HG03066 (cell line): ENCODE results near the gene CCSER1.

ENCODE experiments used
- ATAC-seq: cut with Tn5 transposase; IDR thresholded peaks from one replicate; pipeline ENCODE4 v1.9.1; 2021; ENCODE audit warnings: low read depth; ENCODE audit not compliant: unreplicated experiment

CCSER1 gene

GRCh38 chr4:90127706-90128345 is 632 bp downstream of the CCSER1 start:
- peak; percentile 24 for ATAC-seq

DNA sequence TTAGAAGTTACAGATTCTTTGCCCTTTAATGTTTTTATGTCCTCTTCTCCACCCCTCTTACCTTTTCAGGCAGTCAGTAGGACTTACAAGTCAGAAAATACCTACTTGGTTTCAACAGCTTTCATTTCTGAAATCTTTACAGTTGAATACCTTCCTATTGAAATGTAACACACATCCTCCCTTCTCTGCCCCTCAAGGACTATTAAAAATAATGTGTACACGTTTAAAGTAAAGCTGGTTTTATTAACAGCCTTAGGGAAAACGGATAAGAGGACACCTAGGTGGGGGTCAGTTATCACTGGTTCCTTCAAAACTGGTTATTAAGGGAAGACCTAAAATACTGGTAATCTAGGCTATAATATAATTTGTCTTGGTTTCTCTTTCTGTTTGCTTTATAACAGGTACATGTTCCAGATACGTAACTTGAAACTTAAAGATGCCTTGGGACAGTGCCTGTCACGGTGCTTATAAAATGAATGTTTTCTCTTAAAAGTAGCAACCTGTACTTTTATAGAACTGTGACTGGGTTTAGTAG is 1.8 kb downstream of the CCSER1 start:
- ATAC-seq: no peak

- ATAC-seq: no peak
Observed at GRCh38 chr4:90130076-90130475, 2.9 kb downstream of the CCSER1 start.

DNA sequence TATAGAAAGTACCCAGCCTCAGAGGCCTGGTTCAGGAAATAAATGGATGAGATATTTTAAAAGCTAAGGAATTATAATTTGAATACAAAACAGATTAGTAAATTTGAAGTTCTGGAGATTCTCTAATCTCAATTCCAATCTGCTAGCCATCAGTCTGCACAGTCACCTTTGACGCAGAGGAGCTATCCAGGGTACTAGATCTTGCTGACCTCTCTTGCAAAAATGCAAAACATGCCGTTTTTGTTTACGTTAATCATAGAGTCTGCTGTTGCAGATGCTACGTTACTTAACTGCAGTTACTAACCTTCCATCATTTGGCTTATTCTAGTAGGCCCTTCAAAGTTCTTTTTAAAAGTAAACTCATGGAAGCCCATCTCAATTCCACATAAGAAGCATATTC is 10.4 kb downstream of the CCSER1 start:
- no peak for ATAC-seq

DNA sequence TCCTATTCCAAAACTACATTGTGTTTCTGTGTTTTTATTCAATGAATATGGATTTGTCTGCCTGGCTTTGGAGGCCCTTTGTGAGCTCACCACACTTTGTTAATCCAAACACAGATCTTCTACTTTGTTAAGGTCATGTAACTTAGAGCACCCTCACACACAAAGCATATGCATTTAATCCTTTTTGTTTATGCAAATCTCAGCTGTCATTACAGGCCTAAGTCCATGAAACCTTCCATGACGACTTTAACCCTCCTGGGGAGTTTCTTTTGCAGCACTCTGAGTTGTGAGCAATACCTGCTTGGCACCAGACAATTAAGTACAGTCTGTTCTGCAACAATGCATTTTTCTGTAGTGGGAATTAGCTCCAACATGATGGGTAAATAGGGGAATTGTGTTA is 14.9 kb downstream of the CCSER1 start:
- ATAC-seq: no peak

DNA sequence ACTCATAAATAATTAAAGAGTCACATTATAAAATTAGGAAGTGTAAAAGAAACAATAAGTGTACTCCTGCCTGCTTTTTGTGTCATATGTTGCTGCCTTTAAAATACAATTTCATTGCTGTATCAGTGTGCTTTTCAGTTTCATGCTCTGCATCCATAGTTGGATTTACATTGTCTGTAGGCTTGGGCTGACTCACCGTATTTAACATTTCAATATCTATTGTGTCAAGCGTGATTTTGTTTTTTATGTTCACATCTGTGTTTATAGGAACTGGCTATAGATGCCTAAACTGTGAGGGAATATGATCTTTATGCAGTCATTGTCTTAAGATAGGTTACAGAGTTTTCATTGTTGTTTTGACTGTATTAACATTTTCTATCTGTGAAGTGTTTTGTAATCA is 18.1 kb downstream of the CCSER1 start:
- no peak for ATAC-seq

DNA sequence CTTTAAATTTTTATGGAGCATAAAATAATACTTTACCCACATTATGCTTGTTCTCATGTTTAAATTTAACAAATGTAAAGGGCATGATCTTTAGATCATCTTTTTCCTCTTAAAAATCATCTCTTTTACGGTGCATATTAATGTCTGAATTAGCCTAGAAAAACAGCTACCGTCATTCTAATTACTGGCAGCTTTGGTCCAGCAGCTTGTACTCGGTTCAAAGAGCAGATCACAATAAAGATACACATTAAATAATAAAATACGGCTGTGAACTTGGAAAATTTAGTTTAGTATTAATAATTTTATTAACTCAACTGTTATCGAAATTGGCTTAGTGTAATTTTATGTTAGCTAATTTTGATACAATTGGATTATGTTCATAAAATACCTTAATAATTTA is 19.1 kb downstream of the CCSER1 start:
- ATAC-seq: no peak

GRCh38 chr4:90148574-90149148 is 21.5 kb downstream of the CCSER1 start:
- ATAC-seq: no peak

GRCh38 chr4:90152024-90152423 is 24.8 kb downstream of the CCSER1 start:
- no peak for ATAC-seq

GRCh38 chr4:90159193-90159592 is 32.0 kb downstream of the CCSER1 start:
- no peak for ATAC-seq

GRCh38 chr4:90160044-90160443 is 32.9 kb downstream of the CCSER1 start:
- ATAC-seq: no peak

DNA sequence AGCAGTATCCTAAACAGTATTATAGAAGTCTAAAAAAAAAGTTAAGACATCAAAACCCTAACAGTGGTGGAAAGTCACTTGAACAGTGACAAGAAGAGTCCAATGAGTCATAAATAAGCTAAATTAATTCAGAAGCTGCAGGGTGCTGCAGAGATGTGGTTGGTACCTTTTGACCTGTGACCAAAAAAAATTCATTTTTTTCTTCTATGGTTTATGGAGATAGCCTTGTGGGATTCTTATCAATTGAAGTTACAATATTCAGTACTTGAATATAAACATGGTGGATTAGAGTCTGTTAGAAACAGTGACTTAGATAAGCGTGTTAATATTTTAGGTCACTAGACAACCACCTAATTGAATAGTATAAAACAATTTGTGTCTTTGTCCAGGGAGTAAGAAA is 35.4 kb downstream of the CCSER1 start:
- ATAC-seq: no peak

GRCh38 chr4:90163872-90164271 is 36.7 kb downstream of the CCSER1 start:
- ATAC-seq: no peak

DNA sequence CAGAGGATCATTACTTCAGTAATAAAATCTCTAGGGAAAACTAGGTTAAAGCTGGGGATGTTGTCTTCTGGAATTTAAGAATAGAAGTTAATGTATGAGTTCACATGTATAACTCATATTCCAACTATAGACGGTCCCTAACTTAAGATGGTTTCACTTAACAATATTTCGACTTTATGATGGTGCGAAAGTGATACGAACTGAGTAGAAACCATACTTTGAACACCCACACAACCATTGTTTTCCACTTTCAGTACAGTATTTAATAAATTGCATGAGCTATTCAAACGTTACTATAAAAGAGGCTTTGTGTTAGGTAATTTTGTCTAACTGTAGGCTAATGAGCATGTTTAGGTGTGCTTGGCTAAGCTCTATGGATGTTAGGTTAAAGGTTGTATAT is 38.7 kb downstream of the CCSER1 start:
- peak; percentile 96 for ATAC-seq

DNA sequence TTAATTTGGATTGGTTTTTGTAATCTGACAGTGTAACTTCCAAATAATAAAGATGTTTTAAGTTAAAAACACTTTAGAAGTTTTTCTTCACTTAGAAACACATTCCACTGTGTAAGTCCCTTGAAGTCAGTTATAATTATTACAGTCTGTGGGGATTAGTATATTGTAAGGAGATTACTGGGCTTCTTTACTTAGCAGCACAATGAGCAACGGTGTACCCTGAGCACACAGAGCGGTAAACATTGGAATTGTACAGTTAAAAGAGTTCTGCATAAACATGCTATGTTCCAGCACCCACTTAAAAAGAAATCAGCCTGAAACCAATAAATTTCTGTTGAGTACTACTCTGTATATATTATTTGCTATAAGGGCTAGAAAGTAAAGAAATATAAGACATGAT is 44.3 kb downstream of the CCSER1 start:
- no peak for ATAC-seq

DNA sequence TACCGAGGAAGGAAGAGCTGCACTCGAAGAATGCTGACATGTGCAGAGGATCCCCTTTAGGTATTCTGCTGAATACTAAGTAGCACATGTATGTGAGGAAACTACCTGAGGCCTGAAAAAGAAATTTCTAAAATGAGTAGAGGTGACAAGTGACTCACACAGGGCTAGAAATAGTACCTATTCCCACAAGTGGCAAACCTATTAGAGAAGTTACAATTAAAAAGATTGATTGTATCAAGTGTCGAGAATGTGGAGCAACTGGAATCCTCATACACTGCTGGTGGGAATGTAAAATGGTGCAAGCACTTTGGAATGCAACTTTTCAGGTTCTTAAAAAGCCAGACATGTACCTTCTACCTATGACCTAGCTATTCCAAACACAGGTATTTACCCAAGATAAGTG is 47.4 kb downstream of the CCSER1 start:
- ATAC-seq: no peak

- no peak for ATAC-seq
Observed at GRCh38 chr4:90181644-90182043, 54.5 kb downstream of the CCSER1 start.

DNA sequence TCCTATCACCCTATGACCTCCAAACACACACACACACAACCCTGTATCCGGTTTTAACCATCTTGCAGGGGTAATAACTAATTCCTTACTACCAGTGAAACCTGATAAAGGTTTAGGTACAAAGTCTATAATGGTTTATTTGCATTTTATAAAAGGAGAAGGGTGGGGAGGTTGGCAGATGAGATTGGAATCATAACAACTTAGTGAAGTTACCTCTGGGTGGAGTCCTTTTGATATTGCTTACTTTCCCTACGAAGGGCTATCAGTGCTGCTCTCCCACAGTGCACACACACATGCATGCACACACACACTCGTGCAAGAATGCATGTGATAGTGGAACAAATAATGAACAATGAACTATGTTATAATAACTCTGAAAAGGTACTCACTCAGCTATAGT is 56.1 kb downstream of the CCSER1 start:
- ATAC-seq: no peak

DNA sequence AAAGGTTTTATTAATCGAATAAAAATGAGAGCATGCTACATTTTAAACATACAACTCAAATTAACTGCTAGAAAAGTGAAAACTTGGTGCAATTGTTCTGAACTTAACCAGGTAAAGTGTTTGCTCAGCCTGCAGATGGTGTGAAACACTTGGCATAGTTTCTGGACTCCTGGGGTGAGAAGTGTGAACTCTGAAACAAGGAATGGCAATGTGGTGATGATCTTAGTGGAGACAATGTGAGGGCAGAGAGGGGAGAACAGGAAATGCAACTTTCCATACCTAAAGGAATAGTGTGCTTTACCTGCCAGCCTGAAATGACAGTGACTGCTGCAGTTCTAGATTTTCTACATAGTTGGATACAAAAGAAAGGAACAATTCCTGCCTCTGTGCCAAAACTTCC is 57.4 kb downstream of the CCSER1 start:
- no peak for ATAC-seq

DNA sequence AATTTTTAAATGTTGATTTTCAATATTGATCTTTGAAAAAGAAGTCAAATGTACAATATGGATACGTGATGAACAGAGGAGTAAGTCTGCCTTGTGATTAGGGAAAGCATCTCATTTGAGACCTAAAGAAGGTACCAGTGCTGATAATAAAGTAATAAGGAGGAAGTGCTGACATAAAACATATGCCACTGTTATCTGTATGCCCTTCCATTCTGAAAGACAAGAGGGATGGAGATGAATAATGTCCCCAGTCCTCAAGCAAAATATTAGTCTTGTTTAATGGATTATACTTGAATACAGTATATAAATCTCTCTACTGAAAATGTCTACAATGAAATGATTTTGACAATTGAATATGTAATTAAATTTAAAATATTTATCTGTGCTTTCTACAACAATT is 58.2 kb downstream of the CCSER1 start:
- ATAC-seq: no peak

- ATAC-seq: no peak
Observed at GRCh38 chr4:90186229-90186628, 59.0 kb downstream of the CCSER1 start.

- ATAC-seq: no peak
Observed at GRCh38 chr4:90187148-90187884, 60.1 kb downstream of the CCSER1 start.
